Left lung (tissue), 10 donors: Measurements from ENCODE around the gene ARHGEF26. TPM values are rescaled to one million over a fixed set of nuclear protein-coding genes. Genes with fewer than 3 reads are reported as not detected.

Experiments
- ATAC-seq: fragments of 200-7000 bp; cut with Tn5 transposase; one replicate; pipeline ENCODE4 v1.9.1; 2020; ENCODE audit warnings: moderate library complexity
- DNase-seq, 4 donors: peaks; one replicate each; pipeline ENCODE4 v3.0.0-alpha.2; 2013 to 2020
- H3K27ac ChIP-seq, 2 donors: fragments of 200-600 bp; sonication (generic) in 1 of 2; one replicate each; pipeline versions ENCODE4 v1.5.0 to v1.8.0; 2020 to 2021
- H3K27me3 ChIP-seq, 2 donors: fragments of 200-600 bp; sonication (generic) in 1 of 2; one replicate each; pipeline versions ENCODE4 v1.5.0 to v1.8.0; 2020 to 2021
- H3K36me3 ChIP-seq, 2 donors: fragments of 200-600 bp; sonication (generic) in 1 of 2; one replicate each; pipeline versions ENCODE4 v1.5.0 to v1.8.0; 2020 to 2021
- H3K4me1 ChIP-seq, 2 donors: fragments of 200-600 bp; one replicate each; pipeline ENCODE4 v1.8.0; 2021
- H3K4me3 ChIP-seq, 2 donors: fragments of 200-600 bp; sonication (generic) in 1 of 2; one replicate each; pipeline versions ENCODE4 v1.5.0 to v1.8.0; 2020 to 2021; ENCODE audit warnings: mild to moderate bottlenecking in 1 of 2
- H3K9me3 ChIP-seq, 2 donors: fragments of 200-600 bp; sonication (generic) in 1 of 2; one replicate each; pipeline versions ENCODE4 v1.5.0 to v1.8.0; 2020 to 2021
- intact Hi-C, 2 donors: fragments of 100-400 bp; cut with DNase I; formaldehyde crosslinking; loops; one replicate each; pipeline versions ENCODE4 v1.11.2 to v1.14.2; 2022
- polyA plus RNA-seq, 6 donors: library from polyadenylated mRNA; unstranded; fragments of 120-200 nt; gene quantifications; one replicate each; pipeline ENCODE4 v1.2.1, GENCODE V29; 2013; ENCODE audit not compliant: insufficient read length in 6 of 6
- total RNA-seq, 2 donors: library from RNA; stranded (reverse); fragmentation: NEBNext Ultra II Directional; extraction: Animal tissue kit (Norgen Biotek cat#: 25700); gene quantifications; one replicate each; pipeline ENCODE4 v1.2.1, GENCODE V29; 2021
- TF ChIP-seq, protein P1 (sequence below), 2 donors: fragments of 200-600 bp; sonication (generic) in 1 of 2; IDR thresholded peaks; one replicate each; pipeline versions ENCODE4 v1.5.0 to v1.8.0; 2021; ENCODE audit warnings: antibody characterized with exemption in 2 of 2
- donor health status: DM: no; HTN: yes; CAD: no.
- donor health status: DM: no; HTN: no; CAD: no.

The ARHGEF26 gene
- total and polyA plus RNA-seq, 8 donors = 25.2 to 58.8 (median 30.0) TPM

GRCh38 chr3:154274348-154274747 is 153.2 kb downstream of the ARHGEF26 start:
- Histone ChIP-seq H3K27me3 (no peaks in the 10 kb centered on the region), H3K27ac (peak overlapping the region in 1 of 2 donors; percentile 15), H3K4me1 (no peaks in the 10 kb centered on the region), H3K9me3 (no peaks in the 10 kb centered on the region), H3K4me3 (no peak overlapping the region), H3K36me3 (peaks cover 0 to 90% of the 10 kb centered on the region in 2 donors)
- no peak for ATAC-seq
- TF ChIP-seq, protein P1, sequence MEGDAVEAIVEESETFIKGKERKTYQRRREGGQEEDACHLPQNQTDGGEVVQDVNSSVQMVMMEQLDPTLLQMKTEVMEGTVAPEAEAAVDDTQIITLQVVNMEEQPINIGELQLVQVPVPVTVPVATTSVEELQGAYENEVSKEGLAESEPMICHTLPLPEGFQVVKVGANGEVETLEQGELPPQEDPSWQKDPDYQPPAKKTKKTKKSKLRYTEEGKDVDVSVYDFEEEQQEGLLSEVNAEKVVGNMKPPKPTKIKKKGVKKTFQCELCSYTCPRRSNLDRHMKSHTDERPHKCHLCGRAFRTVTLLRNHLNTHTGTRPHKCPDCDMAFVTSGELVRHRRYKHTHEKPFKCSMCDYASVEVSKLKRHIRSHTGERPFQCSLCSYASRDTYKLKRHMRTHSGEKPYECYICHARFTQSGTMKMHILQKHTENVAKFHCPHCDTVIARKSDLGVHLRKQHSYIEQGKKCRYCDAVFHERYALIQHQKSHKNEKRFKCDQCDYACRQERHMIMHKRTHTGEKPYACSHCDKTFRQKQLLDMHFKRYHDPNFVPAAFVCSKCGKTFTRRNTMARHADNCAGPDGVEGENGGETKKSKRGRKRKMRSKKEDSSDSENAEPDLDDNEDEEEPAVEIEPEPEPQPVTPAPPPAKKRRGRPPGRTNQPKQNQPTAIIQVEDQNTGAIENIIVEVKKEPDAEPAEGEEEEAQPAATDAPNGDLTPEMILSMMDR (IDR thresholded peaks at IDR 0.05) = no peak
- intact Hi-C loops = no loop called here
- no peak for DNase-seq

- TF ChIP-seq, protein P1 (IDR thresholded peaks at IDR 0.05) = no peak
- no peak overlapping the region for H3K27ac ChIP-seq
- no peaks in the 10 kb centered on the region for H3K27me3 ChIP-seq
- intact Hi-C loops = no loop called here
- no peaks in the 10 kb centered on the region for H3K9me3 ChIP-seq
- H3K36me3 ChIP-seq = peaks cover 0 to 90% of the 10 kb centered on the region in 2 donors
- H3K4me3 ChIP-seq = no peak overlapping the region
- H3K4me1 ChIP-seq = no peaks in the 10 kb centered on the region
- DNase-seq (no peak), ATAC-seq (no peak)
Observed at GRCh38 chr3:154275292-154275691, 154.1 kb downstream of the ARHGEF26 start.

DNA sequence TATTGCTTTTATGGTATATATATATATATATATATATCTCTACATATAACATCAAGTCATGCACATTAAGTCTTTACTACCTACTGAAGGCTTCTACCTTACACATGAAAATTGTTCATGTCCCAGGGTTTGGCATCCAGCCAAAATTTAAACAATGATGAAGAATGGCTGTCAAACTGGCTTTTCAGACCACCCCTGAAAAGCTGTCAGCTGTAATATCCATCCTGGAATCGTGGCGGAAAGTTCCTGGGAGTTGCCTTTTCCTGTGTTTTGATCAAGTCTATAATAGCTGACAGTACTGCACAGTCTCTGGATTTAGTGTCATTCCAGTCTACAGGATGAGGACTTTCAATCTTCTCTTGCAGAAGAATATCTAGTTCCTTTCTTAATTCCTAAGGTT is 154.8 kb downstream of the ARHGEF26 start:
- Histone ChIP-seq H3K4me3 (no peak overlapping the region), H3K36me3 (peaks cover 0 to 93% of the 10 kb centered on the region in 2 donors), H3K27ac (no peak overlapping the region), H3K9me3 (no peaks in the 10 kb centered on the region), H3K27me3 (no peaks in the 10 kb centered on the region), H3K4me1 (no peaks in the 10 kb centered on the region)
- intact Hi-C loops = no loop called here
- DNase-seq (peak in 1 of 4 donors; percentile 9), ATAC-seq (no peak)
- TF ChIP-seq, protein P1 (IDR thresholded peaks at IDR 0.05) = no peak

GRCh38 chr3:154280161-154280560 is 159.0 kb downstream of the ARHGEF26 start:
- ATAC-seq = peak; percentile 46
- H3K36me3 ChIP-seq = peaks cover 0 to 93% of the 10 kb centered on the region in 2 donors
- TF ChIP-seq, protein P1 (IDR thresholded peaks at IDR 0.05) = no peak

DNA sequence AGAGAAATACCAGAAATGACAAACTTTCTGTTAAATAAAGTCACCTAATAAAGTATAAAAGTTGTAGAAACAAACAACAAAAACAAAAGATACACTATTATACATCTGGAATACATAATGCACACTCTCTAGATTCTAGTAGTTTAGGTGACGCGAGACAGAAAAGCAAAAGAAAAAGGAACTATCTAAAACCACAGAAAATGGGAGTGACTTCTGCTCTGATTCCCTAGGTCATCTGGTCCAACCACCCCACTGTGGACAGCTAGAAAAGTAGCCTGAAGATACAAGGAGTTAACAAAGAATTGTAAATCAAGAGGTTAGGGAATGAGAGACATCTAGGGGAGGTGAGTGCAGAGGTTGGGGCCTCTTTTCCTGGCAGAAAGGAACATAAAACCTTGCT is 164.0 kb downstream of the ARHGEF26 start:
- no peak for ATAC-seq
- Histone ChIP-seq H3K27me3 (no peaks in the 10 kb centered on the region), H3K36me3 (peaks cover 0 to 84% of the 10 kb centered on the region in 2 donors), H3K9me3 (no peaks in the 10 kb centered on the region), H3K4me3 (no peak overlapping the region), H3K27ac (no peak overlapping the region), H3K4me1 (no peaks in the 10 kb centered on the region)
- DNase-seq = no peak
- TF ChIP-seq, protein P1 (IDR thresholded peaks at IDR 0.05) = no peak
- intact Hi-C loops = no loop called here

More at GRCh38 chr3:154280161-154280560, 159.0 kb downstream of the ARHGEF26 start:
- DNase-seq = no peak
- intact Hi-C loops = no loop called here
- Histone ChIP-seq H3K4me1 (no peaks in the 10 kb centered on the region), H3K27me3 (no peaks in the 10 kb centered on the region), H3K4me3 (no peak overlapping the region), H3K9me3 (no peaks in the 10 kb centered on the region), H3K27ac (no peak overlapping the region)
